HG02981 (cell line): ENCODE results near the gene DEPDC1B.
"Not testable (repeated sequence)": the region's sequence is repeated elsewhere in the genome, so short reads cannot be mapped to it uniquely, and the experiment has no call there.

ENCODE experiments used
- ATAC-seq: cut with Tn5 transposase; IDR thresholded peaks from one replicate; pipeline ENCODE4 v1.9.1; 2021; ENCODE audit warnings: mild to moderate bottlenecking, moderate library complexity; ENCODE audit not compliant: unreplicated experiment

Gene DEPDC1B

GRCh38 chr5:60699288-60699608 is 718 bp downstream of the DEPDC1B start:
- ATAC-seq, result no peak

GRCh38 chr5:60698336-60698735 is 1.6 kb downstream of the DEPDC1B start:
- ATAC-seq, result no peak

- ATAC-seq, result no peak
Observed at GRCh38 chr5:60690326-60690725, 9.6 kb downstream of the DEPDC1B start.

GRCh38 chr5:60688980-60689379 is 11.0 kb downstream of the DEPDC1B start:
- no peak for ATAC-seq

GRCh38 chr5:60687927-60688720 is 11.8 kb downstream of the DEPDC1B start:
- peak; percentile 98 for ATAC-seq

GRCh38 chr5:60686157-60686556 is 13.8 kb downstream of the DEPDC1B start:
- ATAC-seq, result no peak

GRCh38 chr5:60685700-60686099 is 14.3 kb downstream of the DEPDC1B start:
- no peak for ATAC-seq

GRCh38 chr5:60685028-60685427 is 14.9 kb downstream of the DEPDC1B start:
- ATAC-seq, result no peak

- ATAC-seq, result not testable (repeated sequence)
Observed at GRCh38 chr5:60682007-60682406, 18.0 kb downstream of the DEPDC1B start.

GRCh38 chr5:60679816-60680215 is 20.1 kb downstream of the DEPDC1B start:
- no peak for ATAC-seq

- ATAC-seq, result peak; percentile 63
Observed at GRCh38 chr5:60677850-60678664, 21.9 kb downstream of the DEPDC1B start.

GRCh38 chr5:60675286-60675685 is 24.7 kb downstream of the DEPDC1B start:
- no peak for ATAC-seq

GRCh38 chr5:60674251-60675069 is 25.5 kb downstream of the DEPDC1B start:
- no peak for ATAC-seq

- ATAC-seq, result no peak
Observed at GRCh38 chr5:60673334-60673733, 26.6 kb downstream of the DEPDC1B start.

- no peak for ATAC-seq
Observed at GRCh38 chr5:60672693-60673264, 27.2 kb downstream of the DEPDC1B start.

- ATAC-seq, result no peak
Observed at GRCh38 chr5:60671899-60672692, 27.9 kb downstream of the DEPDC1B start.

GRCh38 chr5:60670749-60671148 is 29.2 kb downstream of the DEPDC1B start:
- no peak for ATAC-seq

- ATAC-seq, result no peak
Observed at GRCh38 chr5:60668686-60669304, 31.2 kb downstream of the DEPDC1B start.

- no peak for ATAC-seq
Observed at GRCh38 chr5:60651872-60652620, 47.9 kb downstream of the DEPDC1B start.
